ENCODE data around the gene DRAP1. TPM values are rescaled to one million over a fixed set of nuclear protein-coding genes. Genes with fewer than 3 reads are reported as not detected.

DRAP1 gene, protein sequence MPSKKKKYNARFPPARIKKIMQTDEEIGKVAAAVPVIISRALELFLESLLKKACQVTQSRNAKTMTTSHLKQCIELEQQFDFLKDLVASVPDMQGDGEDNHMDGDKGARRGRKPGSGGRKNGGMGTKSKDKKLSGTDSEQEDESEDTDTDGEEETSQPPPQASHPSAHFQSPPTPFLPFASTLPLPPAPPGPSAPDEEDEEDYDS
- 104 and 182 TPM in 2 replicates for total RNA-seq

DNA sequence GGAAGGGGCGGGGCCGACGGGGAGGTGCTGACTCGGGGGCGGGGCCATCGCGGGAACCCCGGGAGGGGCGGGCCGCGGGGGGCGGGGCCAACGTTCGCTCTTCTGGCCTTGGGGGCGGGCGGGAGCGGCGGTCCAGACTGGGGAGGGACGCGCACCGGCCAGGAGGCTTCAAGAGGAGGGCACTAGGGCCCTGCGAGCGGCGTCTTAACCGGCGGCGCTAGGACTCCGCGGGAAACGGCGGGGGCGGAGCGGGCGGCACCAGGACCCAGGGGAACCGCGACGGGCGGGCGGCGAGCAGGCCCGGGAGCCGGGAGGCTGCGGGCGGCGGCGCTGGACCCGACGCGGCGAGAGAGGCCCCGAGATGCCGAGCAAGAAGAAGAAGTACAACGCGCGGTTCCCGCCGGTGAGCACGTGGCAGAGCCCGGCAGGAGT is at the start of gene DRAP1:
Gene DRAP1, plus strand, starts transcription at position 286 of the 432 bp plus-strand sequence. Its CDS starts 76 bp downstream, at position 362.

GRCh38 chr11:65872586-65873317 is 46.5 kb upstream of the DRAP1 start, which contains the start of gene EFEMP2:
Gene EFEMP2, minus strand, starts transcription at chr11:65872800. Its CDS starts 446 bp downstream, at chr11:65872354.

GRCh38 chr11:65879617-65880016 is 39.6 kb upstream of the DRAP1 start, which contains the start of gene CTSW:
Gene CTSW, plus strand, starts transcription at chr11:65879837. Its CDS starts 18 bp downstream, at chr11:65879855.

DNA sequence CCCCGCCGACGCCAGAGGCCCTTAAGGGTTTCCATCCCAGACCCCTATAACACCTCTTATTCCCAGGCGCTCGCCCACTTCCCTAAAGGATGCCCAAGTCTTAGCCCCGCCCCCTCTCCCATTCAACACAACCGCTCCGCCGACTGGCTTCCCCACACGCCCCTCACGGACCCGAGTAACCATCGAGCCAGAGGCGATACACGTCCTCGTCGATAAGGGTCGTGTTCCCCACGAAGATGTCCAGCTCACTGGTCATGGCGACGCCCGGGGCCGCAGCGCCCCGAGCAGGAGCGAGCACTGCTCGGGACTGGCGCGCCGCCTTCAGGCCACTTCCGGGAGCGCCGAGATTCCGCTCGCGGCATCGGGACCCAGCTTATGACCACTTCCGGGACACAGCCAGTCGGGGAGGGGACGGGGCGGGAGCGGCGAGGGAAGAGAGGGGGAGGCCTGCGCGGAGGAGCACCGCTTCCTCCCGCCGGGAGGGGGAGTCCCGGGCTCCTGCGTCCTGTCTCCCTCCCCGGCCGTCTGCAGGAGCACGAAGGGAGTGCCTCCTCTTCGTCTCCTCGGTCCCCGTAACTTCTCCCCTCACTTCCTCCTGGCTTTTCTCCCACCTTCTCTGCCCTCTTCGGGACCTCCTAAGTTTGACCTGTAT is 30.9 kb upstream of the DRAP1 start, which contains the start of gene FIBP:
Gene FIBP, minus strand, starts transcription at position 309 of the 652 bp plus-strand sequence. Its CDS starts 53 bp downstream, at position 256.

GRCh38 chr11:65890324-65891218 is 28.7 kb upstream of the DRAP1 start, which contains the start of gene CCDC85B:
Gene CCDC85B, plus strand, starts transcription at chr11:65890673. Its CDS starts 111 bp downstream, at chr11:65890784.

GRCh38 chr11:65900125-65900898 is 18.9 kb upstream of the DRAP1 start, which contains the start of gene FOSL1:
Gene FOSL1, minus strand, starts transcription at chr11:65900388. Its CDS starts 49 bp downstream, at chr11:65900339.

GRCh38 chr11:65918211-65919140 is 750 bp upstream of the DRAP1 start, which contains the start of gene C11orf68:
Gene C11orf68, minus strand, starts transcription at chr11:65919062. Its CDS starts 31 bp downstream, at chr11:65919031.

GRCh38 chr11:65945430-65945911 is 26.2 kb downstream of the DRAP1 start, which contains the start of gene TSGA10IP:
Gene TSGA10IP, plus strand, starts transcription at chr11:65945480. Its CDS starts 196 bp downstream, at chr11:65945676.

GRCh38 chr11:65961267-65962140 is 42.3 kb downstream of the DRAP1 start, which contains the start of gene SART1:
Gene SART1, plus strand, starts transcription at chr11:65961734. Its CDS starts 47 bp downstream, at chr11:65961781.

Other genes with a start within 250 kb of the DRAP1 start
- 46.8 and 47.7 TPM in 2 replicates for gene KAT5, start 207.2 kb upstream of the DRAP1 start, total RNA-seq
- gene RNASEH2C, start 198.6 kb upstream of the DRAP1 start, total RNA-seq = 20.2 and 48.9 TPM in 2 replicates
- gene AP5B1, start 138.4 kb upstream of the DRAP1 start, total RNA-seq = 12.5 and 13.9 TPM in 2 replicates
- gene OVOL1, start 132.4 kb upstream of the DRAP1 start, total RNA-seq = 0.51 TPM in 1 of 2 replicates, not detected in the other
- 0.89 TPM in 1 of 2 replicates, not detected in the other for gene SNX32, start 85.5 kb upstream of the DRAP1 start, total RNA-seq
- gene CFL1, start 61.2 kb upstream of the DRAP1 start, total RNA-seq = 1,341 and 2,316 TPM in 2 replicates
- 52.4 and 57.2 TPM in 2 replicates for gene MUS81, start 59.0 kb upstream of the DRAP1 start, total RNA-seq
- 77.6 and 161 TPM in 2 replicates for gene EFEMP2, start 46.6 kb upstream of the DRAP1 start, total RNA-seq
- gene CTSW, start 39.6 kb upstream of the DRAP1 start, total RNA-seq = 0.81 TPM in 1 of 2 replicates, not detected in the other
- 176 and 229 TPM in 2 replicates for gene FIBP, start 31.0 kb upstream of the DRAP1 start, total RNA-seq
- 55.9 and 59.3 TPM in 2 replicates for gene CCDC85B, start 28.8 kb upstream of the DRAP1 start, total RNA-seq
- gene FOSL1, start 19.0 kb upstream of the DRAP1 start, total RNA-seq = 19.8 and 147 TPM in 2 replicates
- gene C11orf68, start 364 bp upstream of the DRAP1 start, total RNA-seq = 25.6 and 28.8 TPM in 2 replicates
- not detected in 2 replicates for gene TSGA10IP, start 26.1 kb downstream of the DRAP1 start, total RNA-seq
- gene SART1, start 42.3 kb downstream of the DRAP1 start, total RNA-seq = 48.7 and 51.8 TPM in 2 replicates
- gene EIF1AD, start 82.7 kb downstream of the DRAP1 start, total RNA-seq = 28.1 and 34.7 TPM in 2 replicates
- 70.9 and 118 TPM in 2 replicates for gene BANF1, start 83.1 kb downstream of the DRAP1 start, total RNA-seq
- 2.4 and 18.0 TPM in 2 replicates for gene CST6, start 92.6 kb downstream of the DRAP1 start, total RNA-seq
- gene CATSPER1, start 107.1 kb downstream of the DRAP1 start, total RNA-seq = 0.33 and 1.0 TPM in 2 replicates
- 2.1 and 45.1 TPM in 2 replicates for gene GAL3ST3, start 129.7 kb downstream of the DRAP1 start, total RNA-seq
- gene SF3B2, start 132.9 kb downstream of the DRAP1 start, total RNA-seq = 160 and 223 TPM in 2 replicates
- gene PACS1, start 150.8 kb downstream of the DRAP1 start, total RNA-seq = 50.5 and 67.8 TPM in 2 replicates

Data from mesangial cell (primary cell).